Mesodermal cell (in vitro differentiated cells): Measurements from ENCODE around the gene CDHR2.

ENCODE experiments used
- H3K27ac ChIP-seq: 2 replicates; pipeline ENCODE4 v1.7.0; 2013; ENCODE audit warnings: mild to moderate bottlenecking, low read depth, low read length, moderate library complexity; ENCODE audit not compliant: severe bottlenecking
- H3K36me3 ChIP-seq: 2 replicates; pipeline ENCODE4 v1.7.1; 2013; ENCODE audit warnings: mild to moderate bottlenecking, low read length, moderate library complexity; ENCODE audit not compliant: control insufficient read depth, insufficient read depth
- H3K4me1 ChIP-seq: one replicate; pipeline ENCODE4 v1.7.1; 2013; ENCODE audit warnings: mild to moderate bottlenecking, low read length; ENCODE audit not compliant: insufficient read depth, control insufficient read depth, poor library complexity, severe bottlenecking
- H3K4me3 ChIP-seq: 2 replicates; pipeline ENCODE4 v1.7.0; 2013; ENCODE audit warnings: low read length, control low read depth, mild to moderate bottlenecking; ENCODE audit not compliant: insufficient read depth, poor library complexity, severe bottlenecking; ENCODE audit errors: extremely low read depth
- H3K9me3 ChIP-seq: 2 replicates; pipeline ENCODE4 v1.7.1; 2013; ENCODE audit warnings: mild to moderate bottlenecking, low read length, moderate library complexity; ENCODE audit not compliant: control insufficient read depth
- WGBS, 2 experiments: methylation state at CpG; one replicate each; pipeline ENCODE4 v1.1.5; 2013; ENCODE audit warnings: missing lambda C conversion rate in 2 of 2; ENCODE audit not compliant: insufficient coverage in 2 of 2; 5-methylcytosine and 5-hydroxymethylcytosine counted together

Gene CDHR2

DNA sequence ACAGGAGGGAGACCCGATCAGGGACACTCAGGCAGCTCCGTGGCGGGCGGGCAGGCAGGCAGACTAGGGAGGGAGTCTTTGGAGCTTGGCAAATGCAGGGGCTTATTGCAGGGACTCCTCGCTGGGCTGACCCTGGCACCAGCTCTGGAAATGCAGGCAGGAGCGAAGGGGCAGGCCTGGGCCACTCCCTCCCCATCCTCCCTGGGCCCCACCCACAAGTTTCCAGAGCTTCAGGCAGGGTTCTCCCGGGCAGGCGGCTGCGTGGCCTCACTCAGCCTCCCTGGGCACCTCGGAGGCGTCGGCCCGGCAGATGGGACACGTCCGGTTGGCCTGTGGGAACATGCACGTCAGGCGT, 20.4 kb upstream of the CDHR2 start:
- Histone ChIP-seq H3K9me3 (no peaks in the 10 kb centered on the region), H3K27ac (no peak overlapping the region), H3K4me1 (peaks cover 8% of the 10 kb centered on the region), H3K36me3 (peaks cover 64% of the 10 kb centered on the region), H3K4me3 (no peak overlapping the region)
- WGBS, 2 experiments: 97% methylated on average over 10 to 13 of the region's 17 CpGs

DNA sequence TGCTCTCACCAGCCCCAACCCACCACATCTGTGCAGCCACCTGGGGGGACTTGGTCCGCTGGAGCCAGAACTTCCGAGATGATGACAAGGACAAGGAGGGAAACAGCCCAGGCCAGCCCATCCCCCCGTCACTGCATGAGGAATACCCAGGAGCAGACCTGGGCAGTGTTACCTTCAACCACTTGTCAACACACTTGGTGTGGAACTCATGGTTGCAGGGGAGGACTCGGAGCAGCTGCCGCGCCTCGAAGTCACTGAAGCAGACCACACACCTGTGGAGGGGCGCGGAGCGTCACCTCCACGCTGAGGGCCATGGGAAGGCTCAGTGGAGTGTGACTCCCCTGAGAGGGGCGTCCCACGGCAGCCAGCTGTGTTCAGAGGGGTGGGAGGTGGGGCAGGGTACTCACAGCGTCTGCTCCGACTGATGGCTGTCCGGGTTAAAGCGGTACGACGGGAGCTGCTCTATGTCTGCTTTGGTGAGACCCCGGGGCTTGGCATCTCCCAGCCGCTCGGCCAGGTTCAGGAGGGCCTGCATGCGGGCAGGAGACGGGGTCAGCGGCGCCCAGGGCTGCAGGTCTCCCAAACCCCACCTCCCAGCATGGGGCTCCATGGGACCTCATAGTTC, 19.9 kb upstream of the CDHR2 start:
- Histone ChIP-seq H3K9me3 (no peaks in the 10 kb centered on the region), H3K4me3 (no peak overlapping the region), H3K27ac (no peak overlapping the region), H3K4me1 (peaks cover 13% of the 10 kb centered on the region), H3K36me3 (peaks cover 64% of the 10 kb centered on the region)
- 95 to 96% methylated on average over 19 to 24 of the region's 26 CpGs for WGBS, 2 experiments

DNA sequence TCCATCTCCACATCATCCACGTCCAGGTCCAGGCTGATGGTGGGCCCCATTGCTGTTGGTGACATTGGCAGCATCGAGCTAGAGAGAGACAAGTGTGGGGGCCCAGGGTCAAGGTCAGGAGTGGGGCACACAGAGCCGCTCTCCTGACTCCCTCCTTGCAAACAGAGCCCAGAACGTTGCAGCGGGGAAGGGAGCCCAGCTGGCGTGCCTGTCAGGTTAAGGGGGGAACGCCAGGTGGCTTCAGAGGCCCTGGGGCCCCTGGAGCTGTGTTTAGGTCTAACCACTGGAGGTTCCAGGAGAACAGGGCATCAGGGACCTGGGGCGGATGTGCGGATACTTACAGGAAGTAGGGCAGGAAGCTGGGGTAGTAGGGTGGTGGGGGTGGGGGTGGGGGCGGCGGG, 19.4 kb upstream of the CDHR2 start:
- H3K9me3 ChIP-seq: no peaks in the 10 kb centered on the region
- 94 to 95% methylated on average over 5 to 6 of the region's 11 CpGs for WGBS, 2 experiments
- H3K36me3 ChIP-seq: peaks cover 68% of the 10 kb centered on the region
- H3K4me1 ChIP-seq: peaks cover 18% of the 10 kb centered on the region
- H3K4me3 ChIP-seq: no peak overlapping the region
- no peak overlapping the region for H3K27ac ChIP-seq

DNA sequence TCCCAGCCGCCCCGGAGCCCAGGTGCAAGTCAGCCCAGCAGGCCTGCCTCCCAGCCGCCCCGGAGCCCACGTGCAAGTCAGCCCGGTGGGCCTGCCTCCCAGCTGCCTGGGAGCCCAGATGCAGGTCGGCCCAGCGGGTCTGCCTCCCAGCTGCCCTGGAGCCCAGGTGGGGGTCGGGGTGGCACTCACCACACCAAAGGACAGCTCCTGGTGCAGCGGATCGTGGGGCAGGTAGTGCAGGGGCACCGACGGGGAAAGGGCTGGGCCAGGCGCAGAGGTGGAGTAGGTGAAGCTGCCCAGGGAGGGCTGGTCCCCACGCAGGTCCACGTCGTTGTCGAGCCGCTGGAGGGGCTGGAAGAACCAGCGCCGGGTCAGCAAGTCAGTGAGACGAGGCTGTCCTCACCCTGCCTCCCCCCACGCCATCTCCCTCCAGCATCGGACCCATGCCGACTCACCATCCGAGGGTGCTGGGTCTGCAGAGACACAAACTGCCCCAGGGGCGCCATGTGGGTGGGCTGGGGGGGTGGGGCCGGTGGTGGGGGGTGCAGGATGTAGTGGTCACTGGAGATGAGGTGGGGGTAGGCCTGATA, 18.7 kb upstream of the CDHR2 start:
- no peaks in the 10 kb centered on the region for H3K9me3 ChIP-seq
- H3K4me3 ChIP-seq: no peak overlapping the region
- no peak overlapping the region for H3K27ac ChIP-seq
- peaks cover 25% of the 10 kb centered on the region for H3K4me1 ChIP-seq
- WGBS, 2 experiments: 96 to 98% methylated on average over 16 to 19 of the region's 28 CpGs
- peaks cover 73% of the 10 kb centered on the region for H3K36me3 ChIP-seq

DNA sequence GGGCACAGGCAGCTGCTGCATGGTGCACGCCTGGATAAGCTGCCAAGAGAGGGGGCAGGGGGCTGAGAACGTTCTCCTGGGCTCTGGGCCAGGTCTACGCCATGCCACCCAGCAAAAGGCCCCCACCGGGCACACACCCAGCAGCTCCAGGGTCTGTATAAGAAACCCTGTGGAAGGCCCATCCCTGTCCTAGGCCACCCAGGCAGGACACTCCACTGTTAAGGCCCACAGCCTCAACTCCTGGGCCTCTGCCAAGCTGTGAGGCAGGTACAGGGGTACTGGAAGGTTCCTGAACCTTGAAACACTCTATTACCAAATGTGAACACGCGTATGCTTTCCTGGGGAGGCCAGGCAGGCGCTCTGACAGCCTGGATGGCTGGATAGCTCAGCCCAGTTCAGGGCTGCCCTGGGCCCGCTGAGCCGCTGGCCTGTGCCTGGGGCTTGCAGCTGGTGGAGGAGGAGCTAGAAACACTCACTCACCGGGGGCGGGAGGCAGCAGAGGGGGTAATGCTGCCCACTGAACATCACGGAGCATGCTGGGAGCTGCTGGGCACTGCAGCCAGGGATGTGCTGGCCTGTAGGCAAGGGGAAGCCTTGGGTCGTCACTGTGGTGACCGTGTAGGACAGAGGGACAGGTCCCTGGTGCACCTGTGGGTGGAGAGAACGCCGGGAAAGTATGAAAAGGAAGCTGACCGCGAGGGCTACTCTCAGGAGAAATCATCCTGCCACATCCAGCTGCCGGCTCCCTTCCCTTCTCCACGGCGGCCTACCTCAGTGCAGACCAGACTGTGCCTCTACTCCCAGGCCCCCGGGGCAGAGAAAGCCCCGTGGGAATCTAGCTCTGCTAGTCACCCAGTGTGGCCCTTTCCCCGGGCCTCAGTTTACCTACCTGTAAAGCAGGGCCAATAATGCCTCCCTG, 17.9 kb upstream of the CDHR2 start:
- H3K36me3 ChIP-seq: peaks cover 73% of the 10 kb centered on the region
- H3K9me3 ChIP-seq: no peaks in the 10 kb centered on the region
- peaks cover 25% of the 10 kb centered on the region for H3K4me1 ChIP-seq
- no peak overlapping the region for H3K4me3 ChIP-seq
- H3K27ac ChIP-seq: no peak overlapping the region
- 93 to 95% methylated on average over 24 of the region's 24 CpGs for WGBS, 2 experiments

- peaks cover 72% of the 10 kb centered on the region for H3K36me3 ChIP-seq
- 95 to 96% methylated on average over 8 to 14 of the region's 28 CpGs for WGBS, 2 experiments
These were observed 17.1 kb upstream of the CDHR2 start for GRCh38 chr5:176531902-176532493.

DNA sequence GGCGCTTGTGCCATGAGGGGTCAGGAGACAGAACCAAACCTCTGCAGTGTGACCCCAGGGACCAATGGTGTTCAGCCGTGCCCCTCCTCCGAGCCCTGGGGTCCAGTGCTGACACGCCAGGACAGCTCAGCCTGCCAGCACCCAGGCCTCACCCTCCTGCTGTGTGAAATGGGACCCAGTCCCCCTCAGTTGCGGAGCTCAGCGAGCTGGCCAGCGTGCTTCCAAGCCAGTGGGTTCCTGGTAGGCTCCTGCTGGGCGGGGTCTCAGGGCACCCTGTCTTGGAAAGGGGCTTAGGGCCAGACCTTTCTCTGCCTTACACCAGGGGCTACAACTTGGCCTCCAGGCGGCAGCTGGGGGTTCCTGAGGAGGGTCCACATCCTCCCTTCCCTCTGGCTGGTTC, 16.3 kb upstream of the CDHR2 start:
- peaks cover 64% of the 10 kb centered on the region for H3K36me3 ChIP-seq
- H3K4me1 ChIP-seq: peaks cover 25% of the 10 kb centered on the region
- no peak overlapping the region for H3K4me3 ChIP-seq
- H3K27ac ChIP-seq: no peak overlapping the region
- H3K9me3 ChIP-seq: no peaks in the 10 kb centered on the region
- WGBS, 2 experiments: 98 to 100% methylated on average over 8 of the region's 9 CpGs

More at GRCh38 chr5:176531902-176532493, 17.1 kb upstream of the CDHR2 start:
- no peak overlapping the region for H3K4me3 ChIP-seq
- H3K27ac ChIP-seq: no peak overlapping the region
- H3K9me3 ChIP-seq: no peaks in the 10 kb centered on the region
- peaks cover 25% of the 10 kb centered on the region for H3K4me1 ChIP-seq

GRCh38 chr5:176533390-176533789, 15.8 kb upstream of the CDHR2 start:
- 85 to 86% methylated on average over 7 to 8 of the region's 8 CpGs for WGBS, 2 experiments
- no peak overlapping the region for H3K4me3 ChIP-seq
- peaks cover 58% of the 10 kb centered on the region for H3K36me3 ChIP-seq
- H3K9me3 ChIP-seq: no peaks in the 10 kb centered on the region
- H3K4me1 ChIP-seq: peaks cover 27% of the 10 kb centered on the region
- no peak overlapping the region for H3K27ac ChIP-seq

DNA sequence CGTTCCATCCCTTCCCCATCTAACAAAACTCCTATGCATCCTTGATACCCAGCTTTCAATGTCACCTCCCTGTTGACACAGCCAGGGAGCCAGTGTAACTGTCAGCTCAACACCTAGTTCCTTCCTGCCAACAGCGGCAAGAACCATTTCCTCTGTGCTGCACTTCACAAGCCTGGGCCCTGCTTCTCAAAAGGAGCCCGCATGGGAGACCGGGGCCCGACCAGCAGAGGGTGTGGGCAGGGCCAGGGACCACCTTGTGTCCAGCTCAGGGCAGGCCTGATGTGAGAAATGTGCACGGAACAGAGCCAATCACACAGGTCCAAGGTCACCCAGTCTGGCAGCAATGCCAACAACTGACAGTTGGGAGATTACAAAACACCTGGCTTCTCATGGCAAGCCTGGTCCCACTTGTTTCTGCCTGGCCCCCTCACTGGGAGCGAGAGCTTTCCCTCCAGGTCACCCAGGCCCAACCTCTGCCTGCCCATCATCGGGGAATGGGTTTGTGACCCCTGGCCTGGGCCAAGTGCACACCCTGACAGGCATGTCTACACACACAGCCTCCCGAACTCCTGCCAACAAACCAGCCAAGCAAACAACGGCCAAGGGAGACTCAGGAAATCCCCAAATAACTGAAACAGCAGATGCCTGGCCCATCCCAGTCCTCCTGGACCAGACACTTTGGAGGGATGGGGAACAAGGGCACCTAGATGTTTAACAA, 15.1 kb upstream of the CDHR2 start:
- Histone ChIP-seq H3K4me1 (peaks cover 29% of the 10 kb centered on the region), H3K4me3 (no peak overlapping the region), H3K9me3 (no peaks in the 10 kb centered on the region), H3K27ac (no peak overlapping the region), H3K36me3 (peaks cover 51% of the 10 kb centered on the region)
- 78 to 82% methylated on average over 7 to 10 of the region's 10 CpGs for WGBS, 2 experiments

GRCh38 chr5:176534640-176535039, 14.5 kb upstream of the CDHR2 start:
- Histone ChIP-seq H3K9me3 (no peaks in the 10 kb centered on the region), H3K4me3 (peak overlapping the region; percentile 91), H3K4me1 (peaks cover 29% of the 10 kb centered on the region), H3K27ac (no peak overlapping the region), H3K36me3 (peaks cover 46% of the 10 kb centered on the region)
- 91 to 100% methylated on average over 4 of the region's 4 CpGs for WGBS, 2 experiments
